NCI-H146 treated with DMSO at 0.1 percent for 48 hours (cell line): ENCODE data around the gene AOC2.
"Not testable (repeated sequence)": the region's sequence is repeated elsewhere in the genome, so short reads cannot be mapped to it uniquely, and the experiment has no call there.

Experiments used
- DNase-seq: peaks from one replicate; lab custom pipeline; 2025; ENCODE audit not compliant: unreplicated experiment; lab: John Stamatoyannopoulos, UW

The AOC2 gene

DNA sequence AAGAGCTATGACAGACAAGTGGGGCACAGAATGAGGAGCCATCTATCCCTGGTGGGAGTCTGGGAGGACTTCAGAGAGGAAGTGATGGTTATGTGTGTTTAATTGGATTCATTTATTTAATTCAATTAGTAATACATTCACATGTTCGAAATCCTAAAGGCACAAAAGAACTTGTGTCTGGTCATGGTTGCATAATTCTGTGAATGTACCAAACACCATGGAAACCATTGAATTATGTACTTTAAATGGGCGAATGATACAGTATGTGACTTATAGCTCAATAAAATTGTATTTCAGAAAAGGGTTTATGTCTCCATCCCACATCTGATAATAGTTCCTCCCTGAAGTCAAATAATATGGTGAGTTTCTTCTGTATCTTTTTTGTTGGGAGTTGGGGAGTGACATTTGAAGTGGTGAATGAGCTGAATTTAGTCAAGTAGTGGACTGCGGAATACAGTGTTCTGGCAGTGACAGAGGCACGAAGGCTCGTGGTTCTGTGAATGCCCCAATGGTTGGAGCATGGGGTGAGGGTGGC is 36.5 kb downstream of the AOC2 start:
- DNase-seq: no peak

GRCh38 chr17:42881706-42882105 is 37.3 kb downstream of the AOC2 start:
- not testable (repeated sequence) for DNase-seq

DNA sequence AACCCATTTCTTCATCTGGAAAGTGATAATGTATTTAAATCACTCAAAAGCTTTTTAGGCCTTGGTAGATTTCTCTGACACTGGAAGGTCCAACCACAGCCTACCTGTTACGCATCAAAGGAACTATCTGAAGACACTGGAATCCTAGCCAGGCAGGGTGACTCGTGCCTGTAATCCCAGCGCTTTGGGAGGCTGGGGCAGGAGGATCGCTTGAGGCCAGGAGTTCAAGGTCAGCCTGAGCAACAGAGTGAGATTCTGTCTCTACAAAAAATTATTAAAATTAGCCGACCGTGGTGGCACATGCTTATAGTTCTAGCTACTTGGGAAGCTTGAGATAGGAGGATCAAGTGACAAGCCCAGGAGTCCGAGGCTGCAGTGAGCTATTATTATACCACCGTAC is 37.8 kb downstream of the AOC2 start:
- DNase-seq: no peak

GRCh38 chr17:42883802-42884558 is 39.6 kb downstream of the AOC2 start:
- no peak for DNase-seq

DNA sequence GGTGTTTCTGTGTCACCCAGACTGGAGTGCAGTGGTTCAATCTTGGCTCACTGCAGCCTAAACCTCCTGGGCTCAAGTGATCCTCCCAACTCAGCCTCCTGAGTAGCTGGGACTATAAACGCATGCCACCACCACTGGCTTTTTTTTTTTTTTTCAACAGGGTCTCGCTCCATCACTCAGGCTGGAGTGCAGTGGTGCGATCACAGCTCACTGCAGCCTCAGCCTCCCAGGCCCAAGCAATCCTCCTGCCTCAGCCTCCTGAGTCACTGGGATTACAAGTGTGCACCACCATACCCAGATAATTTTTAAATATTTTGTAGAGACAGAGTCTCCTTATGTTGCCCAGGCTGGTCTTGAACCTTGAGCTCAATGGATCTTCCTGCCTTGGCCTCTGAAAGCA is 41.4 kb downstream of the AOC2 start:
- not testable (repeated sequence) for DNase-seq

GRCh38 chr17:42886283-42887176 is 42.1 kb downstream of the AOC2 start:
- DNase-seq: no peak

GRCh38 chr17:42889809-42890208 is 45.4 kb downstream of the AOC2 start:
- DNase-seq: no peak

DNA sequence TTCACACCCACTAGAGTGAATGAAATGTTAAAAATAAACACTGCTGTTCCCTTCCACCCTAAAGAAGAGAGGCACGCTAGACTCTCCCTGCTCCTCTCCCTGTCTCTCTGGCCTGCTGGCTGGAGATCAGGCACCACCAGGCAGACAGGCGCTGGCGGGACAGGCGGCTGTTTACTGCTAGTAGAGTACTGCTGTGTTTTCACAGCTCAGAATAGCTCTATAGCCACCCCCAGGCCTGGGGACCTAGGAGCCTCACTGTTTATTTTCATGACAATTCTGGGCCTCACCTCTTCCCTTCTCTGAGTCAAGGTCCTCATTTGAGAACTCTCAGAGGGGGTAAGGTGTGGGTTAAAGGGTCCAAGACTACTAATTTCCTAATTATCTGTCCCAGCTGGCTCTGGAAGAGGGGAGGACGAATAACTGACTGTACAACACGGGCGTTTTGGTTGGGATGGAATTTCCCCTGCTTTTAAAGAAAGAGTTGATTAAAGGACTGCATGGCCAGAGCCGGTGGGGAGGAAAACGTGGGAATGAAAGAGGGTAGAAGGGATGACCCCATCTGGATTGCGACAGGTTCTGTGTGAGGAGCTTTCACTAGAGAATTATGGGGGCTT is 47.3 kb downstream of the AOC2 start:
- no peak for DNase-seq

GRCh38 chr17:42893359-42893758 is 49.0 kb downstream of the AOC2 start:
- no peak for DNase-seq

DNA sequence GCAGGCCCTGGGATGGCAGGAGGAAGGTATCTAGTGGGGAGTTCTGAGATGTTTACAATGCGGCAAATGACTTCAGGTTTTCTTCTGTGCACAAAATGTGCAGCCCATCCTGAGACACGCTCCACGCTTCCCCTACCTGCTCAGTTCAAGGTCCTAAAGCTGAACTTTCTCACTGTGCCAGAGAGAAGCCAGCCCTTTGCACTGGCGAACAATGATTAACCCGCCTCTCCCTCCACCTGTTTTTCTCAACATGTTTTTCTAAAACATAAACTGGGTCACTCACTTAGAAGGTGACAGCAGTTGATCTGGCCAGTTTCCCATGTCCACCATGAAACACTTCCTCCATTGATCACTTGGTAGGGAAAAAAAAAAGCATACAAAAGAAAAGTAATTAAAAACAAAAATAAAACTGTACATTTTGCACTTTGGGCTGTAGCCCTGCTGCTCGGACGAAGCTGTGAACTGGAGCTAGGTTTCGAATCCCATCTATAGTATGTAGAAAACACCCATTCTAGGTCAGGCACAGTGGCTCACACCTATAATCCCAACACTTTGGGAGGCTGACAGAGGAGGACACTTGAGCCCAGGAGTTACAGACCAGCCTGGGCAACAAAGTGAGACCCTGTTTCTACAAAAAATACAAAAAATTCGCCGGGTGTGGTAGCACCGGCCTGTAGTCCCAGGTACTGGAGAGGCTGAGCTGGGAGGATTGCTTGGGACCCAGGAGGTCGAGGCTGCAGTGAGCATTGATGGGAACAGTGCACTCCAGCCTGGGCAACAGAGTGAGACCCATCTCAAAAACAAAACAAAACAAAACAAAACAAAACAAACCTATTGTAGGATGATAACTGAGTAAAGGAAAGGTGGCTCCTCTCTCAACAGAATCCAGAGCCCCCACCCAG is 50.2 kb downstream of the AOC2 start:
- no peak for DNase-seq

- DNase-seq: no peak
Observed at GRCh38 chr17:42895185-42895555, 50.8 kb downstream of the AOC2 start.

DNA sequence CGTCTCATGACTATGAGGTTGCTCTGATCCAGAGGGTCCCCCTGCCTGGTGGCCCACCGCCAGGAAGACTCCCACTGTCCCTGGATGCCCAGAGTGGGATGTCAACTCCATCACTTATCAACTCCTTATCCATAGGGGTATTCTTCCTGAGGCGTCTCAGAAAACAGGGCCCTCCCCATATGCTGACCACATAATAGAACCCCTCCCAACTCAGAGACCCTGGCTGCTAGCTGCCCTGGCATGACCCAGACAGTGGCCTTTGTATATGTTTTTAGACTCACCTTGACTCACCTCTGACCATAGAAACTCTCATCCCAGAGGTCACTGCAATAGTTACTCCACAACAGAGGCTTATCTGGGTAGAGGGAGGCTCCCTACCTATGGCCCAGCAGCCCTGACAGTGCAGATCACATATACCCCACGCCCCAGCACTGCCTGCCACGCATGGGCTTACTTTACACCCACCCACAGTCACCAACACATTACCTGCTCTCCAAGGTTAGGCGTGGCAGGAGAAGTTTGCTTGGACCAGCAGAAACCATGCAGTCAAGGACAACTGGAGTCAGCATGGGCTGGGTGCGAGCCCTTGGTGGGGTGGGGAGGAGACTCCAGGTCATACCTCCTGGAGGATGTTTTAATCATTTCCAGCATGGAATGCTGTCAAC is 53.9 kb downstream of the AOC2 start:
- DNase-seq: no peak

- not testable (repeated sequence) for DNase-seq
Observed at GRCh38 chr17:42899981-42900380, 55.6 kb downstream of the AOC2 start.
